ENCODE measurements around the gene CUL4A. TPM values are rescaled to one million over a fixed set of nuclear protein-coding genes. Genes with fewer than 3 reads are reported as not detected.

CUL4A gene
- total RNA-seq, result 84.0 and 86.6 TPM in 2 replicates

GRCh38 chr13:113209336-113209758 is at the start of gene CUL4A:
TSS of gene CUL4A (plus strand) at chr13:113209613. CDS start at chr13:113209628, 15 bp downstream.

GRCh38 chr13:113208421-113209335 is 735 bp upstream of the CUL4A start, which contains the start of gene PCID2:
TSS of gene PCID2 (minus strand) at chr13:113208669. CDS start at chr13:113208634, 35 bp downstream.

GRCh38 chr13:113296823-113297369 is 87.5 kb downstream of the CUL4A start, which contains the start of gene LAMP1:
TSS of gene LAMP1 (plus strand) at chr13:113297239. CDS start at chr13:113297435, 196 bp downstream.

Other genes with a start within 250 kb of the CUL4A start
- 0.09 TPM in 1 of 2 replicates, not detected in the other for gene MCF2L, start 240.4 kb upstream of the CUL4A start, total RNA-seq
- not detected in 2 replicates for gene F7, start 103.8 kb upstream of the CUL4A start, total RNA-seq
- 22.4 and 35.1 TPM in 2 replicates for gene F10, start 86.8 kb upstream of the CUL4A start, total RNA-seq
- not detected in 2 replicates for gene PROZ, start 51.0 kb upstream of the CUL4A start, total RNA-seq
- gene PCID2, start 944 bp upstream of the CUL4A start, total RNA-seq, result 30.8 and 32.9 TPM in 2 replicates
- 206 and 322 TPM in 2 replicates for gene LAMP1, start 87.6 kb downstream of the CUL4A start, total RNA-seq
- 1.7 TPM in 1 of 2 replicates, not detected in the other for gene GRTP1, start 154.5 kb downstream of the CUL4A start, total RNA-seq
- gene ADPRHL1, start 243.9 kb downstream of the CUL4A start, total RNA-seq, result 0.23 and 0.60 TPM in 2 replicates